Stomach smooth muscle (tissue), 2 donors: ENCODE measurements around the gene CNNM1.

Source experiments
- H3K27ac ChIP-seq: one replicate; pipeline ENCODE4 v1.7.0; 2013; ENCODE audit warnings: mild to moderate bottlenecking, low read length, inconsistent platforms
- H3K27me3 ChIP-seq, 2 donors: one replicate each; pipeline ENCODE4 v1.7.0; 2013; ENCODE audit warnings: low read length in 2 of 2; ENCODE audit not compliant: insufficient read depth in 2 of 2, control insufficient read depth in 1 of 2
- H3K36me3 ChIP-seq, 2 donors: one replicate each; pipeline ENCODE4 v1.7.0; 2013; ENCODE audit warnings: low read length in 2 of 2; ENCODE audit not compliant: control insufficient read depth in 2 of 2, insufficient read depth in 2 of 2
- H3K4me1 ChIP-seq: one replicate; pipeline ENCODE4 v1.7.0; 2013; ENCODE audit warnings: low read length; ENCODE audit not compliant: control insufficient read depth, insufficient read depth
- H3K4me3 ChIP-seq, 2 donors: one replicate each; pipeline ENCODE4 v1.7.0; 2013; ENCODE audit warnings: low read length in 2 of 2
- H3K9ac ChIP-seq, 2 donors: one replicate each; pipeline ENCODE4 v1.7.0; 2013; ENCODE audit warnings: low read length in 2 of 2, mild to moderate bottlenecking in 1 of 2
- H3K9me3 ChIP-seq, 2 donors: one replicate each; pipeline ENCODE4 v1.7.0; 2013; ENCODE audit warnings: low read length in 2 of 2; ENCODE audit not compliant: control insufficient read depth in 2 of 2
- donor health status: healthy.
- donor health status: Pancreatic carcinoma.

CNNM1 gene

DNA sequence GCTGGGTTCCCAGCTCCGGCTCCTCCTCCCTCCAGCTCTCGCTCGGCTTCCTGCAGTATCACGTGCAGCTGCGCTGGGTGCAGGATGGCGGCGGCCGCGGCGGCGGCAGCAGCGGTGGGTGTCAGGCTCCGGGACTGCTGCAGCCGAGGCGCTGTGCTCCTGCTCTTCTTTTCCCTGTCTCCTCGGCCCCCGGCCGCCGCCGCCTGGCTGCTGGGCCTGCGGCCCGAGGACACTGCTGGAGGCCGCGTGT lies at the start of gene CNNM1:
Gene CNNM1 (plus strand): TSS at position 53 of the 250 bp plus-strand sequence. CDS start 32 bp downstream, at position 85.
- H3K27me3 ChIP-seq, result peaks cover 12 to 33% of the 10 kb centered on the region in 2 donors
- H3K9me3 ChIP-seq, result no peaks in the 10 kb centered on the region
- H3K36me3 ChIP-seq, result no peaks in the 10 kb centered on the region
- no peak within 1 kb of the TSS for H3K9ac ChIP-seq
- H3K27ac ChIP-seq, result no peak within 1 kb of the TSS
- H3K4me3 ChIP-seq, result peak within 1 kb of the TSS; percentile 66 to 73
- peaks cover 17% of the 10 kb centered on the region for H3K4me1 ChIP-seq

DNA sequence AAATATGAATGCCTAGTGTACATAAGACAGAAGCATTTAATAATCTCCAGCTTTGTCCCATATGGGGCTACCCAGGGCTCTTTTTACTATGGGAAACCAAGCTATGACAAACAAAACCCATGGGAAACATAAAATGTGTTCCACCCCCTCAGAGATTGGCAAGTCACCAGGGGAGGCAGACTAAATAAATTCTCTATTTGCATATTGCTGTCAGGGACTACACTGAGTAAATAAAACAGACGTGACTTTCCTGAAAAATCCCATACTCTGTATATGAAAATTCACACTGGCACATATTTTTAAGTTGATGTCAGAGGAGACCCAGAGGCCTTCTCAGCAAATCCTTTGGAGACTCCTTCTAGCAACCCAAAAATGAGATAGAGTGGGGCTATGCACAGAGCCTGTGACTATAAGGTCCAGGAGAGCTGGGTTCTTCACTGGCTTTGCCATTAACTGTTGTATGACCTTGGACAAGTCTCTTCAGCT lies 49.5 kb upstream of the CNNM1 start:
- H3K27ac ChIP-seq, result no peak overlapping the region

DNA sequence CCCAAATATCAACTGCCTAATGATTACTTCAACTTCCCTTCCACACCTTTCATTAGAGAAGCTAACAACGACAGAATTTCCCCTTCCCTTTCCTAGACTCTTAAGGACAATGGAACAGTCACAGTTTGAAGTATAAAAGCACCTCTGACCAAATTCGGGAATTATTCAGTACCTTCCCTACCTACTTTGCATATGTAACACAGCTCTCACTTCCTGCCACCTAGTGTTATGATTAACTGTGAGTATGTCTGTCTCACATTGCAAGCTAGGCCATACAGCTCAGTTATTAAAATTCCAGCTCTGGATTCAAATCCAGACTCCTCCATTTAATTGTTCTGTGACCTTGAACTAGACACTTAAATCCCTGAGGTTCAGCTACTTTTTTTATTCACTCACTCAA lies 48.7 kb upstream of the CNNM1 start:
- Histone ChIP-seq H3K9me3 (no peaks in the 10 kb centered on the region), H3K9ac (no peak overlapping the region), H3K27me3 (no peaks in the 10 kb centered on the region), H3K4me1 (no peaks in the 10 kb centered on the region), H3K4me3 (no peak overlapping the region), H3K27ac (no peak overlapping the region), H3K36me3 (no peaks in the 10 kb centered on the region)

More for the DNA sequence above, 49.5 kb upstream of the CNNM1 start:
- no peaks in the 10 kb centered on the region for H3K36me3 ChIP-seq
- no peaks in the 10 kb centered on the region for H3K27me3 ChIP-seq
- H3K9me3 ChIP-seq, result no peaks in the 10 kb centered on the region
- H3K9ac ChIP-seq, result no peak overlapping the region
- no peaks in the 10 kb centered on the region for H3K4me1 ChIP-seq
- H3K4me3 ChIP-seq, result no peak overlapping the region

DNA sequence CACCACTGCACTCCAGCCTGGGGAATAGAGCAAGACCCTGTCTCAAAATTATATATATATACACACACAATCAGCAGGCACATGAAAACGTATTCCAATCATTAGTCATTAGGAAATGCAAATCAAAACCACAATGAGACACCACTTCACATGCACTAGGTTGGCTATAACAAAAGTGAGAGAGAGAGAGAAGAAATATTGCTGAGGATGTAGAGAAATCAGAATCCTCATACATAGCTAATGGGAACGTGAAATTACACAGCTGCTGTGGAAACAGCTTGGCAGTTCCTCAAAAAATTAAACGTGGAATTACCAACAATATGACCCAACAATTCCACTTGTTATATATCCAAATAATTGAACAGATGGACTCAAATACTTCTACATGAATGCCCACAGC lies 43.3 kb upstream of the CNNM1 start:
- H3K4me3 ChIP-seq, result no peak overlapping the region

DNA sequence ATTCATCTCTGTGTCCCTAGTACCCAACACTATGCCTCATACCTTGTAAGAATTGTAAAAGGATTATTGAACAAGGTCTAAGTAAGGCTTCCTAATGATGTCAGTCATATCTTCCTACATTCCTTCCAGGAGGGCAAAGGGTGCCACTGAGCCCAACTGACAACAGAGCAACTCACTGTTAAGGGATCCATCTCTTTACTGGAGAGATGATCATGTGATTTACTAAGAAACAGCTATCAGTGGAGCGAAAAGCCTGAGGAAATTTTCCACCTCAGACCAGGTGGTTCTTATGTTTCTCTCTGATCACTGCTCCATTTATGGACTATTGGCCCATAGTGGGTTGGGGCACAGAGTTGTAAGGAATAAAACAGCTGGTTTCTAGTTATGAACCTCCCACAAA lies 38.9 kb upstream of the CNNM1 start:
- no peaks in the 10 kb centered on the region for H3K36me3 ChIP-seq
- no peaks in the 10 kb centered on the region for H3K4me1 ChIP-seq
- no peak overlapping the region for H3K27ac ChIP-seq

More for the DNA sequence above, 43.3 kb upstream of the CNNM1 start:
- Histone ChIP-seq H3K9me3 (no peaks in the 10 kb centered on the region), H3K9ac (no peak overlapping the region), H3K36me3 (no peaks in the 10 kb centered on the region), H3K27ac (no peak overlapping the region), H3K4me1 (no peaks in the 10 kb centered on the region), H3K27me3 (no peaks in the 10 kb centered on the region)

DNA sequence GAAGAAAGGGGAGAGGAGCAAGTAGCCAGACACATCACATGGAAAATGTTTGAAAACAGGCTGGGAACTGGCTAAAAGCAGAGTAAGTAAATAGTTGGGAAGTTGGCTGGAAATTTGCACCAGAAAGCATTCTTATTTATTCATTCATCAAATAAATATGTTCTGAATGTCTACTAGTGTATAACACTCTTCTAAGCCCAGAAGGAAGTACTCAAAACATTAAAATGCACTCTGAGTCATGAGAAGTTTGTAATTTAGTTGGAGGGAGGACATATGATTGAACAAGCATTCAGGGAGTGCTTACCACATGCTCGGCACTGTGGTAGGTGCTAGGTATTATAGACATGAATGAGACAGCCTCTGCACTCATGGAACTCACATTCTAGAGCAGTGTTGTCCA lies 37.0 kb upstream of the CNNM1 start:
- no peaks in the 10 kb centered on the region for H3K9me3 ChIP-seq
- no peaks in the 10 kb centered on the region for H3K4me1 ChIP-seq
- H3K9ac ChIP-seq, result no peak overlapping the region
- H3K27ac ChIP-seq, result no peak overlapping the region
- no peaks in the 10 kb centered on the region for H3K27me3 ChIP-seq
- H3K36me3 ChIP-seq, result no peaks in the 10 kb centered on the region
- H3K4me3 ChIP-seq, result no peak overlapping the region

More for the DNA sequence above, 38.9 kb upstream of the CNNM1 start:
- Histone ChIP-seq H3K27me3 (no peaks in the 10 kb centered on the region), H3K4me3 (no peak overlapping the region), H3K9ac (no peak overlapping the region), H3K9me3 (no peaks in the 10 kb centered on the region)

DNA sequence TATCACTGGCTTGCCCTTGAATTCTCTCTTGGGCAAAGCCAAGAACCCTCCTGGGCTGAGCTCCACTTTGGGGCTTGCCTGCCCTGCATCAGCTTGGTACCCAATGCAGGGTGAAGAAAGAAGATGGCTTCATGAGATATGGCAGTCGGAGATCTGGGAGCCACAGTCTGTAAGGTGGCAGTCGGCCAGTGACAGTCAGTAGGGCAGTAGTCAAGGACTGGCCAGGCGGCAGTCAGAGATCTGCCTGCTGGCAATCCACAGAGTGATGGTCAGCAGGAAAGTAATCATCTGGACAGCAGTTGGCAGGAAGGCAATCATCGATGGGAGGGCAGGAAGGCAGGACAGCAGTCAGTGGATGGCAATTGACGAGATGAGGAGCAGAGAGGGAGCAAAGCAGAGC lies 32.6 kb upstream of the CNNM1 start:
- Histone ChIP-seq H3K9ac (no peak overlapping the region), H3K36me3 (no peaks in the 10 kb centered on the region), H3K4me1 (no peaks in the 10 kb centered on the region), H3K27me3 (no peaks in the 10 kb centered on the region), H3K9me3 (no peaks in the 10 kb centered on the region), H3K27ac (no peak overlapping the region), H3K4me3 (no peak overlapping the region)

DNA sequence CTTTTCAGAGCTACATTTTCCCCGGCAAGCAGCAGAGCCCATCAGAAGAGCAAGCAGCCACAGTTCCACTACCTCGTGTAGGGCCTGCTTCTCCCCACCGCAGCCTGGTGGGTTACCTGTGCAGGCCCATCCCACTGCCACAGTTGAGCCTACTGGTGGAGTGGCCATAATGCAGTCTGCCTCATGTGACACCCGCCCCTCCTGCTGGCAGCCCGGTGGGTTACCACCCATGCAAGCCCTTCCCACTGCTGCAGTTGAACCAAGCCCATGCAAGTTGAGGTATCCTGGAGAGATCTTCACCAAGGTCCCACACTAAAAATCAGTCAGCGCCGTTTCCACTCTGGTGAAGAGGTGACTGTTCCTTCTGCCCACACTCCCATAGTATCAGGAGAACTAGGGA lies 32.1 kb upstream of the CNNM1 start:
- no peak overlapping the region for H3K4me3 ChIP-seq
- no peaks in the 10 kb centered on the region for H3K27me3 ChIP-seq
- H3K9me3 ChIP-seq, result no peaks in the 10 kb centered on the region
- H3K27ac ChIP-seq, result no peak overlapping the region
- no peaks in the 10 kb centered on the region for H3K36me3 ChIP-seq
- no peak overlapping the region for H3K9ac ChIP-seq
- no peaks in the 10 kb centered on the region for H3K4me1 ChIP-seq

DNA sequence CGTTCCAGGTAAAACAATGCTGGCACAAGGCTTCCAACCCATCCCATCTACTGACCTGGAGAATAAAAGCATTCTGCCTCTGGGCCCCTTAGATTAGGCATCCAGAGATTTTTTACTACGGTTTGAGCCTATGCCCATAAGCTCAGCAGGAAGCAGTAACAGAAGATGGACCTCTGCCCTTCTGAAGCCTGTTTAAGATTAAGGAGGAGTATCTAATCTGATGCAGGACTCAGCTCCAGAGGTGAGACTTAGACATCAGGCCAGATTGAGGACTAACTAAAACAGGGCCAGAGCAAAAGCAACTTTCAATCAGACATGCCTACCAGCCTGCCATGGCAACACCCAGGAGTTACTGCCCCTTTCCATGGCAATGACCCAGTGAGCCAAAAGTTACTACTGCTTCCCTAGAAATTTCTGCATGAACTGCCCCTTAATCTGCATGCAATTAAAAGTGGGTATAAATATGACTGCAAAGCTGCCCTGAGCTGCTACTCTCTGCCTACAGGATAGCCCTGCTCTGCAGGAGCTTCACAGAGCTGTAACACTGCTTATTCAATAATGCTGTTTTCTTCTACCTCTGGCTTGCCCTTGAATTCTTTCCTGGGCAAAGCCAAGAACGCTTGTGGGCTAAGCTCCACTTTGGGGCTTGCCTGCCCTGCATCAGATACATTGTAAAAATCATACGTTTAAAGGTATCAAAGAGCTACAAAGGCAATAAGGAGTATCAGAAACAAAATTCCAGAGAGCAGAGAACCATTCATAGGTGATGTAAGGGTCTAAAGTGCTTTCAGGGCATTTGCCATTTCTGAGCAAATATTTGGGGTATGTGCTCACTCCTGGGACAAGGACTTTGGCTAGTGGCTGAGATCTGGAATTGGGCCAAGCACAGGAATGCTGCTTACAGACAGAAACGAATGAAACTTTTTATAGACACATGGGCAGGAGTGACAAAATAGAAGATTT lies 25.0 kb upstream of the CNNM1 start:
- Histone ChIP-seq H3K9me3 (peaks cover 0 to 6% of the 10 kb centered on the region in 2 donors), H3K36me3 (no peaks in the 10 kb centered on the region), H3K4me3 (no peak overlapping the region), H3K9ac (no peak overlapping the region), H3K27ac (no peak overlapping the region), H3K27me3 (no peaks in the 10 kb centered on the region), H3K4me1 (peaks cover 7% of the 10 kb centered on the region)

DNA sequence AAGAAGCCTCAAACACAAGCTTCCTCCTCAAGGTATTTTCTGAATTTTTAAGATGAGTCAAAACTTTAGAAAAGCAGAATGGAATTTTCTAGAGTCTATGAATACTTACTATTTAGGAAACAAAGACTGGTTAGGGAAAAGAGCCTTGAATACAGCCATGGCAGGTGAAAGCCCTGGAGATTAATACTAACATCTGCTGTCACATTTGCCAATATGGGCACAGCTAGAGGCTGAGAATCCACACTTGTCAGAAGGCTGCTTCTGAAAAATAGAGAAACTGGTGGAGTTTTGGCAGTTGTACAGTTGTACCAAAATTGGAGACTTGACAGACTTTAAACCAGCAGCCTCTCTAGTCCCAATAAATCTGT lies 24.3 kb upstream of the CNNM1 start:
- H3K4me1 ChIP-seq, result peaks cover 7% of the 10 kb centered on the region
- H3K27me3 ChIP-seq, result no peaks in the 10 kb centered on the region
- no peak overlapping the region for H3K27ac ChIP-seq
- peaks cover 0 to 10% of the 10 kb centered on the region in 2 donors for H3K9me3 ChIP-seq
- H3K9ac ChIP-seq, result no peak overlapping the region
- H3K4me3 ChIP-seq, result no peak overlapping the region
- no peaks in the 10 kb centered on the region for H3K36me3 ChIP-seq

DNA sequence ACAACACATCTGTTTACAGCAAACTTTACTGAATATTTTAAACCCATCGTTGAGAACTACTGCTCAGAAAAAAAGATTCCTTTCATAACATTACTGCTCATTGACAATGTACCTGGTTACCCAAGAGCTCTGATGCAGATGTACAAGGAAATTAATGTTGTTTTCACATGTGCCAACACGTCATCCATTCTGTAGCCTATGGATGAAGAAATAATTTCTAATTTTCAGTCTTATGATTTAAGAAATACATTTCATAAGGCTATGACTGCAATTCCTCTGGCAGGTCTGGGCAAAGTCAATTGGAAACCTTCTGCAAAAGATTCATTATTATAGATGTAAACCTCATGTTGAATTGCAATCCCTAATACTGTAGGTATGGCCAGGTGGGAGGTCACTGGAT lies 16.7 kb upstream of the CNNM1 start:
- no peaks in the 10 kb centered on the region for H3K4me1 ChIP-seq
- H3K27me3 ChIP-seq, result peaks cover 0 to 2% of the 10 kb centered on the region in 2 donors
- H3K36me3 ChIP-seq, result no peaks in the 10 kb centered on the region
- H3K9me3 ChIP-seq, result peaks cover 0 to 13% of the 10 kb centered on the region in 2 donors
- H3K4me3 ChIP-seq, result no peak overlapping the region
- no peak overlapping the region for H3K27ac ChIP-seq
- no peak overlapping the region for H3K9ac ChIP-seq
